ENCODE data around the gene ADTRP.

DNA sequence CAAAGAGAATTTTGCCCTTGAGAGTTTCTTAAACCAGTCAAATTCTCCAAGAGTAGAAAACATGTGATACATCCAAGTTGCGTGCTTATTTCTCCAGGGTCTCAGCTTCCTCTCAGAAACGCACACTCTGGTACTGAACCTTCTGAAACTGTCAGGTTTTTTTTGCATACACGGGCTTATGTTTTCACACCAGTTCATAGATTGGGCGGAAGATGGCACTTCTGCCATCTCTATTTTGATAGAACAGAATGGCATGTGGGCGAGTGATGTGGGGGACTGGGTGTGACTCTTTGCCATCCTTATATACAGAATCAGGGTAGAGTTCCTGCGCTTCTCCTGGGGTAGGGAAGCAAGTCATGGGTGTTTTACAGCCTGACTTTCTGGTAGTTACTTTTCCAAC is 56.4 kb downstream of the ADTRP start:
- TF ChIP-seq, protein P1, sequence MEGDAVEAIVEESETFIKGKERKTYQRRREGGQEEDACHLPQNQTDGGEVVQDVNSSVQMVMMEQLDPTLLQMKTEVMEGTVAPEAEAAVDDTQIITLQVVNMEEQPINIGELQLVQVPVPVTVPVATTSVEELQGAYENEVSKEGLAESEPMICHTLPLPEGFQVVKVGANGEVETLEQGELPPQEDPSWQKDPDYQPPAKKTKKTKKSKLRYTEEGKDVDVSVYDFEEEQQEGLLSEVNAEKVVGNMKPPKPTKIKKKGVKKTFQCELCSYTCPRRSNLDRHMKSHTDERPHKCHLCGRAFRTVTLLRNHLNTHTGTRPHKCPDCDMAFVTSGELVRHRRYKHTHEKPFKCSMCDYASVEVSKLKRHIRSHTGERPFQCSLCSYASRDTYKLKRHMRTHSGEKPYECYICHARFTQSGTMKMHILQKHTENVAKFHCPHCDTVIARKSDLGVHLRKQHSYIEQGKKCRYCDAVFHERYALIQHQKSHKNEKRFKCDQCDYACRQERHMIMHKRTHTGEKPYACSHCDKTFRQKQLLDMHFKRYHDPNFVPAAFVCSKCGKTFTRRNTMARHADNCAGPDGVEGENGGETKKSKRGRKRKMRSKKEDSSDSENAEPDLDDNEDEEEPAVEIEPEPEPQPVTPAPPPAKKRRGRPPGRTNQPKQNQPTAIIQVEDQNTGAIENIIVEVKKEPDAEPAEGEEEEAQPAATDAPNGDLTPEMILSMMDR (tag by site-specific recombination; IDR thresholded peaks at IDR 0.05): no peak
- TF ChIP-seq, protein P2, sequence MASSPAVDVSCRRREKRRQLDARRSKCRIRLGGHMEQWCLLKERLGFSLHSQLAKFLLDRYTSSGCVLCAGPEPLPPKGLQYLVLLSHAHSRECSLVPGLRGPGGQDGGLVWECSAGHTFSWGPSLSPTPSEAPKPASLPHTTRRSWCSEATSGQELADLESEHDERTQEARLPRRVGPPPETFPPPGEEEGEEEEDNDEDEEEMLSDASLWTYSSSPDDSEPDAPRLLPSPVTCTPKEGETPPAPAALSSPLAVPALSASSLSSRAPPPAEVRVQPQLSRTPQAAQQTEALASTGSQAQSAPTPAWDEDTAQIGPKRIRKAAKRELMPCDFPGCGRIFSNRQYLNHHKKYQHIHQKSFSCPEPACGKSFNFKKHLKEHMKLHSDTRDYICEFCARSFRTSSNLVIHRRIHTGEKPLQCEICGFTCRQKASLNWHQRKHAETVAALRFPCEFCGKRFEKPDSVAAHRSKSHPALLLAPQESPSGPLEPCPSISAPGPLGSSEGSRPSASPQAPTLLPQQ (tag by site-specific recombination; IDR thresholded peaks at IDR 0.05): no peak
- TF ChIP-seq, protein P3, sequence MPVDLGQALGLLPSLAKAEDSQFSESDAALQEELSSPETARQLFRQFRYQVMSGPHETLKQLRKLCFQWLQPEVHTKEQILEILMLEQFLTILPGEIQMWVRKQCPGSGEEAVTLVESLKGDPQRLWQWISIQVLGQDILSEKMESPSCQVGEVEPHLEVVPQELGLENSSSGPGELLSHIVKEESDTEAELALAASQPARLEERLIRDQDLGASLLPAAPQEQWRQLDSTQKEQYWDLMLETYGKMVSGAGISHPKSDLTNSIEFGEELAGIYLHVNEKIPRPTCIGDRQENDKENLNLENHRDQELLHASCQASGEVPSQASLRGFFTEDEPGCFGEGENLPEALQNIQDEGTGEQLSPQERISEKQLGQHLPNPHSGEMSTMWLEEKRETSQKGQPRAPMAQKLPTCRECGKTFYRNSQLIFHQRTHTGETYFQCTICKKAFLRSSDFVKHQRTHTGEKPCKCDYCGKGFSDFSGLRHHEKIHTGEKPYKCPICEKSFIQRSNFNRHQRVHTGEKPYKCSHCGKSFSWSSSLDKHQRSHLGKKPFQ (tag by site-specific recombination; IDR thresholded peaks at IDR 0.05): no peak

Data from HEK293 (cell line).